Erythroblast (primary cell): ENCODE data around the gene SEC62.

Experiments used
- GATA1 ChIP-seq: IDR thresholded peaks from 2 replicates; pipeline ENCODE4 v1.6.1; 2011; ENCODE audit warnings: low read depth, mild to moderate bottlenecking, control low read depth, low read length, moderate library complexity
- POLR2A ChIP-seq: IDR thresholded peaks from 2 replicates; pipeline ENCODE4 v1.6.1; 2011; ENCODE audit warnings: mild to moderate bottlenecking, low read length

- TF ChIP-seq POLR2A = no peak
- TF ChIP-seq GATA1 = no peak
Measured at GRCh38 chr3:170002879-170003278, 36.3 kb downstream of the SEC62 start.
